H9 (cell line): Measurements from ENCODE around the gene OTUD4. TPM values are rescaled to one million over a fixed set of nuclear protein-coding genes. Genes with fewer than 3 reads are reported as not detected.

Experiments
- DNase-seq: peaks from one replicate; pipeline ENCODE4 v3.0.0-alpha.2; 2017
- H2AFZ ChIP-seq: one replicate; pipeline ENCODE4 v1.6.1; 2013; ENCODE audit warnings: mild to moderate bottlenecking, low read length, control low read depth, moderate library complexity
- H2AK5ac ChIP-seq: 2 replicates; pipeline ENCODE4 v1.6.1; 2013; ENCODE audit warnings: low read length, control low read depth, mixed read lengths; ENCODE audit not compliant: insufficient read length
- H2BK120ac ChIP-seq: one replicate; pipeline ENCODE4 v1.6.1; 2013; ENCODE audit warnings: low read depth, mild to moderate bottlenecking, low read length, control low read depth, inconsistent platforms; ENCODE audit not compliant: poor library complexity, severe bottlenecking
- H2BK12ac ChIP-seq: 2 replicates; pipeline ENCODE4 v1.6.1; 2013; ENCODE audit warnings: low read length, control low read depth, mixed read lengths, low read depth; ENCODE audit not compliant: insufficient read length
- H2BK15ac ChIP-seq: 2 replicates; pipeline ENCODE4 v1.6.1; 2013; ENCODE audit warnings: low read depth, low read length, control low read depth
- H2BK20ac ChIP-seq: one replicate; pipeline ENCODE4 v1.6.1; 2013; ENCODE audit warnings: low read depth, mild to moderate bottlenecking, low read length, control low read depth, inconsistent platforms; ENCODE audit not compliant: poor library complexity, severe bottlenecking
- H2BK5ac ChIP-seq: 2 replicates; pipeline ENCODE4 v1.6.1; 2013; ENCODE audit warnings: low read length, control low read depth, mixed read lengths; ENCODE audit not compliant: insufficient read length
- H3K14ac ChIP-seq: 2 replicates; pipeline ENCODE4 v1.6.1; 2013; ENCODE audit warnings: low read length, control low read depth; ENCODE audit not compliant: insufficient read depth
- H3K18ac ChIP-seq: 2 replicates; pipeline ENCODE4 v1.6.1; 2013; ENCODE audit warnings: low read depth, mild to moderate bottlenecking, mixed read lengths, low read length, control low read depth; ENCODE audit not compliant: insufficient read length
- H3K23ac ChIP-seq: 2 replicates; pipeline ENCODE4 v1.6.1; 2013; ENCODE audit warnings: low read length, control low read depth, mixed read lengths, low read depth; ENCODE audit not compliant: insufficient read length
- H3K23me2 ChIP-seq: 2 replicates; pipeline ENCODE4 v1.6.1; 2013; ENCODE audit warnings: low read depth, mild to moderate bottlenecking, mixed read lengths, low read length, control low read depth; ENCODE audit not compliant: insufficient read length, poor library complexity, severe bottlenecking
- H3K27ac ChIP-seq: 2 replicates; pipeline ENCODE4 v1.5.1; 2013; ENCODE audit warnings: low read length, control low read depth, mixed read lengths, low read depth; ENCODE audit not compliant: insufficient read length
- H3K27me3 ChIP-seq: 2 replicates; pipeline ENCODE4 v1.6.1; 2013; ENCODE audit warnings: low read length, control low read depth, inconsistent platforms; ENCODE audit not compliant: insufficient read depth
- H3K4ac ChIP-seq: 2 replicates; pipeline ENCODE4 v1.6.1; 2013; ENCODE audit warnings: low read depth, mild to moderate bottlenecking, control low read depth, inconsistent platforms, low read length, moderate library complexity
- H3K4me1 ChIP-seq: 2 replicates; pipeline ENCODE4 v1.6.1; 2013; ENCODE audit warnings: low read length, control low read depth, inconsistent platforms; ENCODE audit not compliant: insufficient read depth
- H3K4me2 ChIP-seq: 2 replicates; pipeline ENCODE4 v1.6.1; 2013; ENCODE audit warnings: low read length, control low read depth, mixed read lengths; ENCODE audit not compliant: insufficient read length, insufficient read depth
- H3K56ac ChIP-seq: 2 replicates; pipeline ENCODE4 v1.6.1; 2013; ENCODE audit warnings: low read depth, mild to moderate bottlenecking, mixed read lengths, low read length, control low read depth; ENCODE audit not compliant: insufficient read length
- H3K79me1 ChIP-seq: 2 replicates; pipeline ENCODE4 v1.6.1; 2013; ENCODE audit warnings: low read depth, mild to moderate bottlenecking, moderate library complexity, low read length, control low read depth, inconsistent platforms; ENCODE audit not compliant: insufficient read depth, poor library complexity, severe bottlenecking
- H3K79me2 ChIP-seq: 2 replicates; pipeline ENCODE4 v1.6.1; 2013; ENCODE audit warnings: low read length, control low read depth, inconsistent platforms; ENCODE audit not compliant: insufficient read depth
- H3K9ac ChIP-seq: 2 replicates; pipeline ENCODE4 v1.6.1; 2013; ENCODE audit warnings: low read length, control low read depth, mixed read lengths; ENCODE audit not compliant: insufficient read length; ENCODE audit errors: extremely low read depth
- H3K9me3 ChIP-seq: one replicate; pipeline ENCODE4 v1.6.1; 2013; ENCODE audit warnings: low read depth, low read length, inconsistent platforms; ENCODE audit not compliant: control insufficient read depth
- H3T11ph ChIP-seq: one replicate; pipeline ENCODE4 v1.6.1; 2013; ENCODE audit warnings: mild to moderate bottlenecking, low read length, control low read depth, inconsistent platforms
- H4K20me1 ChIP-seq: one replicate; pipeline ENCODE4 v1.6.1; 2013; ENCODE audit not compliant: control insufficient read depth, insufficient read length, insufficient read depth
- H4K5ac ChIP-seq: 2 replicates; pipeline ENCODE4 v1.6.1; 2013; ENCODE audit warnings: low read depth, mild to moderate bottlenecking, mixed read lengths, low read length, control low read depth; ENCODE audit not compliant: insufficient read length
- H4K8ac ChIP-seq: replicated peaks from 2 replicates; pipeline ENCODE4 v1.6.1; 2013; ENCODE audit warnings: low read length, control low read depth, mixed read lengths, low read depth; ENCODE audit not compliant: insufficient read length
- H4K91ac ChIP-seq: 2 replicates; pipeline ENCODE4 v1.6.1; 2013; ENCODE audit warnings: low read depth, mild to moderate bottlenecking, moderate library complexity, mixed read lengths, low read length, control low read depth; ENCODE audit not compliant: insufficient read length
- H3K27ac Mint-ChIP-seq, 3 experiments: 2 replicates in 2 of 3; 3 replicates in 1 of 3; pipeline ENCODE4 v1.8.0; 2020 to 2021; ENCODE audit warnings: mixed read lengths in 3 of 3, mild to moderate bottlenecking in 1 of 3, moderate library complexity in 1 of 3
- H3K27me3 Mint-ChIP-seq: 2 replicates; pipeline ENCODE4 v1.8.0; 2021; ENCODE audit warnings: low read depth, mild to moderate bottlenecking, moderate library complexity, mixed read lengths
- H3K36me3 Mint-ChIP-seq, 3 experiments: 2 replicates in 2 of 3; 3 replicates in 1 of 3; pipeline ENCODE4 v1.8.0; 2020 to 2021; ENCODE audit warnings: low read depth in 3 of 3, mixed read lengths in 3 of 3; ENCODE audit not compliant: insufficient read depth in 1 of 3
- H3K4me1 Mint-ChIP-seq, 2 experiments: 2 replicates each; pipeline ENCODE4 v1.8.0; 2020; ENCODE audit warnings: mixed read lengths in 2 of 2
- H3K4me3 Mint-ChIP-seq, 2 experiments: 2 replicates in 1 of 2; 3 replicates in 1 of 2; pipeline ENCODE4 v1.8.0; 2020 to 2021; ENCODE audit warnings: mild to moderate bottlenecking in 2 of 2, mixed read lengths in 2 of 2, moderate library complexity in 1 of 2
- H3K9me3 Mint-ChIP-seq, 2 experiments: 2 replicates in 1 of 2; 3 replicates in 1 of 2; pipeline ENCODE4 v1.8.0; 2020; ENCODE audit warnings: mild to moderate bottlenecking in 2 of 2, mixed read lengths in 2 of 2, moderate library complexity in 1 of 2
- total RNA-seq: library from RNA; stranded (reverse); gene quantifications from 2 replicates; pipeline ENCODE4 v1.2.1, GENCODE V29; 2021
- TF ChIP-seq, protein P1 (sequence below): fragments of 200-600 bp; sonication (generic); conservative IDR thresholded peaks from 3 replicates; pipeline ENCODE4 v1.8.0; 2021; ENCODE audit warnings: antibody characterized with exemption, mild to moderate bottlenecking

Gene OTUD4
- total RNA-seq, 1 experiment from 2014 or later = 59.0 TPM

DNA sequence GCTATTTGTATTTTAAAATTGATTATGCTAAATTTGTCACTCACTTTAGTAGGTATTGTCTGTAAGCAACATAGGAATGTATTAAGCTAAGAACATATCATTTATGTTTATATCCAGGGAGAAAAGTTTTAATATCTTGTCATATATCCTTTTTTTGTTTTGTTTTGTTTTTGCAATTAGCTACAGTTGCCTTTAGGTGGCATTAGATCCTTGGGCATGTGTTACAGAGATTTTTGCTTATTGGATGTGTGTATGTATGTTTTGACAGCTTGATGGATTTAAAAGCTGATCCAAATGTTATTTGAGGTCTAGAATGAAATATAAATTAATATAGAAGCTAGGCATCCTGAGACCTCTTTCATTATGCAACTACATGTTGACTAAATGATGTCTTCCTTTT is 36.1 kb upstream of the OTUD4 start:
- H4K5ac ChIP-seq = no peak overlapping the region
- H4K91ac ChIP-seq = no peak overlapping the region
- no peak overlapping the region for H3K23ac ChIP-seq
- H3K14ac ChIP-seq = no peak overlapping the region
- DNase-seq = no peak
- Mint-ChIP-seq H3K4me1 (peaks cover 13 to 15% of the 10 kb centered on the region in 2 experiments), H3K27ac (no peak overlapping the region), H3K4me3 (no peak overlapping the region), H3K27me3 (no peaks in the 10 kb centered on the region), H3K36me3 (no peaks in the 10 kb centered on the region), H3K9me3 (peaks cover 0 to 2% of the 10 kb centered on the region in 2 experiments; a peak in 2 of 5 replicates)
- H3K4me1 ChIP-seq = no peaks in the 10 kb centered on the region; the same call in 1 of the 2 replicates
- no peak overlapping the region for H2BK20ac ChIP-seq
- no peak overlapping the region for H3K9ac ChIP-seq
- H3T11ph ChIP-seq = no peak overlapping the region
- no peak overlapping the region for H2BK15ac ChIP-seq
- no peaks in the 10 kb centered on the region for H3K79me2 ChIP-seq
- H3K4ac ChIP-seq = no peak overlapping the region
- H3K23me2 ChIP-seq = no peaks in the 10 kb centered on the region
- H2AK5ac ChIP-seq = no peak overlapping the region
- H2BK5ac ChIP-seq = no peak overlapping the region
- no peak overlapping the region for H4K8ac ChIP-seq
- H3K4me2 ChIP-seq = no peak overlapping the region
- no peaks in the 10 kb centered on the region for H4K20me1 ChIP-seq
- no peak overlapping the region for H2AFZ ChIP-seq
- no peaks in the 10 kb centered on the region for H3K79me1 ChIP-seq
- TF ChIP-seq, protein P1, sequence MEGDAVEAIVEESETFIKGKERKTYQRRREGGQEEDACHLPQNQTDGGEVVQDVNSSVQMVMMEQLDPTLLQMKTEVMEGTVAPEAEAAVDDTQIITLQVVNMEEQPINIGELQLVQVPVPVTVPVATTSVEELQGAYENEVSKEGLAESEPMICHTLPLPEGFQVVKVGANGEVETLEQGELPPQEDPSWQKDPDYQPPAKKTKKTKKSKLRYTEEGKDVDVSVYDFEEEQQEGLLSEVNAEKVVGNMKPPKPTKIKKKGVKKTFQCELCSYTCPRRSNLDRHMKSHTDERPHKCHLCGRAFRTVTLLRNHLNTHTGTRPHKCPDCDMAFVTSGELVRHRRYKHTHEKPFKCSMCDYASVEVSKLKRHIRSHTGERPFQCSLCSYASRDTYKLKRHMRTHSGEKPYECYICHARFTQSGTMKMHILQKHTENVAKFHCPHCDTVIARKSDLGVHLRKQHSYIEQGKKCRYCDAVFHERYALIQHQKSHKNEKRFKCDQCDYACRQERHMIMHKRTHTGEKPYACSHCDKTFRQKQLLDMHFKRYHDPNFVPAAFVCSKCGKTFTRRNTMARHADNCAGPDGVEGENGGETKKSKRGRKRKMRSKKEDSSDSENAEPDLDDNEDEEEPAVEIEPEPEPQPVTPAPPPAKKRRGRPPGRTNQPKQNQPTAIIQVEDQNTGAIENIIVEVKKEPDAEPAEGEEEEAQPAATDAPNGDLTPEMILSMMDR = peak; percentile 74
- H2BK120ac ChIP-seq = no peak overlapping the region
- no peak overlapping the region for H3K56ac ChIP-seq
- no peak overlapping the region for H3K18ac ChIP-seq
- no peak overlapping the region for H3K27ac ChIP-seq
- H3K27me3 ChIP-seq = no peaks in the 10 kb centered on the region
- no peak overlapping the region for H2BK12ac ChIP-seq
- no peaks in the 10 kb centered on the region for H3K9me3 ChIP-seq
